ENCODE data around the gene BAZ2A. TPM values are rescaled to one million over a fixed set of nuclear protein-coding genes. Genes with fewer than 3 reads are reported as not detected.
"Not testable (repeated sequence)": the region's sequence is repeated elsewhere in the genome, so short reads cannot be mapped to it uniquely, and the experiment has no call there.

Gene BAZ2A
- total and polyA plus RNA-seq, 2 donors (not counting 3 experiments of a cell fraction or from before 2014, with no cell fraction given) = 56.0 to 91.4 TPM

GRCh38 chr12:56657416-56658379 is 27.6 kb upstream of the BAZ2A start:
- Histone ChIP-seq H3K79me2 (ENCODE audit: control insufficient read depth, insufficient read depth, low read length) (no peaks in the 10 kb centered on the region), H3K9me3 (replicated peaks; ENCODE audit: control insufficient read depth, insufficient read depth, low read length) (no peaks in the 10 kb centered on the region), H3K9ac (replicated peaks; ENCODE audit: extremely low read depth, insufficient read depth, low read length) (no peak overlapping the region), H3K4me3 (replicated peaks in 1 of 3; ENCODE audit: insufficient read depth in 1 of 3, low read depth in 1 of 3, low read length in 3 of 3) (no peak overlapping the region), H3K9me1 (replicated peaks; ENCODE audit: control insufficient read depth, extremely low read depth, insufficient read depth, low read length) (no peaks in the 10 kb centered on the region), H4K20me1 (replicated peaks; ENCODE audit: control insufficient read depth, extremely low read depth, insufficient read depth, low read length) (no peaks in the 10 kb centered on the region), H3K4me2 (ENCODE audit: insufficient read depth, low read length) (no peak overlapping the region), H3K36me3 (ENCODE audit: control insufficient read depth in 2 of 2, extremely low read depth in 1 of 2, insufficient read depth in 2 of 2, low read length in 2 of 2) (peaks cover 0 to 2% of the 10 kb centered on the region in 2 experiments), H3K27ac (ENCODE audit: insufficient read depth, low read depth, low read length) (no peak overlapping the region), H3K4me1 (ENCODE audit: control insufficient read depth, extremely low read depth, insufficient read depth, low read length) (no peaks in the 10 kb centered on the region), H2AFZ (ENCODE audit: low read depth, low read length) (no peak overlapping the region), H3K27me3 (ENCODE audit: control insufficient read depth in 2 of 2, insufficient read depth in 2 of 2, low read length in 2 of 2) (no peaks in the 10 kb centered on the region)
- dilution Hi-C loops (cut with MboI; ENCODE audit: extremely low pct_ligation_motif_present, low sequenced_read_pairs) (no loop called here), intact Hi-C loops (cut with micrococcal nuclease) (no loop called here)
- TF ChIP-seq POLR2A (IDR thresholded peaks at IDR 0.05; ENCODE audit: low read depth, low read length) = no peak
- no peak for TF ChIP-seq MYC (IDR thresholded peaks at IDR 0.05; ENCODE audit: low read depth, low read length)
- no peak for TF ChIP-seq CTCF (IDR thresholded peaks at IDR 0.05; ENCODE audit: extremely low read depth in 1 of 2, insufficient read depth in 1 of 2, low read depth in 1 of 2, low read length in 2 of 2)
- no peak for TF ChIP-seq FOS (IDR thresholded peaks at IDR 0.05; ENCODE audit: borderline replicate concordance, insufficient read depth, low read length)
- TF ChIP-seq MAX (IDR thresholded peaks at IDR 0.05; ENCODE audit: insufficient read depth, insufficient read length) = no peak
- no peak for TF ChIP-seq JUN (IDR thresholded peaks at IDR 0.05; ENCODE audit: borderline replicate concordance, insufficient read depth, insufficient read length, low read depth)
- TF ChIP-seq GATA2 (IDR thresholded peaks at IDR 0.05; ENCODE audit: insufficient read depth, insufficient read length, low read depth, low read length) = no peak
- TF ChIP-seq EZH2 (IDR thresholded peaks at IDR 0.05; ENCODE audit: borderline replicate concordance, low read depth, low read length, severe bottlenecking) = no peak
- TF ChIP-seq POLR2AphosphoS5 (IDR thresholded peaks at IDR 0.05; ENCODE audit: insufficient read depth, low read depth, low read length) = no peak
- no TSS peak for BruUV-seq (replicated peaks)
- POLR2A ChIA-PET = no interaction called here
- CTCF ChIA-PET = interaction anchor here (1.0 kb wide), 1 partner anchor 8 kb away, joined by 3 read pairs; no protein-coding TSS in a partner anchor
- no peak for FAIRE-seq
- DNase-seq (ENCODE audit: low read depth, low spot score) = no peak

- H3K36me3 ChIP-seq (ENCODE audit: control insufficient read depth in 2 of 2, extremely low read depth in 1 of 2, insufficient read depth in 2 of 2, low read length in 2 of 2); H3K9ac ChIP-seq (replicated peaks; ENCODE audit: extremely low read depth, insufficient read depth, low read length); POLR2A ChIA-PET; FAIRE-seq; H3K27me3 ChIP-seq (ENCODE audit: control insufficient read depth in 2 of 2, insufficient read depth in 2 of 2, low read length in 2 of 2); H3K79me2 ChIP-seq (ENCODE audit: control insufficient read depth, insufficient read depth, low read length); H2AFZ ChIP-seq (ENCODE audit: low read depth, low read length); H3K4me1 ChIP-seq (ENCODE audit: control insufficient read depth, extremely low read depth, insufficient read depth, low read length); H3K27ac ChIP-seq (ENCODE audit: insufficient read depth, low read depth, low read length); H3K4me2 ChIP-seq (ENCODE audit: insufficient read depth, low read length); H3K9me3 ChIP-seq (replicated peaks; ENCODE audit: control insufficient read depth, insufficient read depth, low read length); H4K20me1 ChIP-seq (replicated peaks; ENCODE audit: control insufficient read depth, extremely low read depth, insufficient read depth, low read length); DNase-seq (ENCODE audit: low read depth, low spot score); CTCF ChIA-PET; BruUV-seq (replicated peaks); intact Hi-C loops (cut with micrococcal nuclease); H3K9me1 ChIP-seq (replicated peaks; ENCODE audit: control insufficient read depth, extremely low read depth, insufficient read depth, low read length); H3K4me3 ChIP-seq (replicated peaks in 1 of 3; ENCODE audit: insufficient read depth in 1 of 3, low read depth in 1 of 3, low read length in 3 of 3); dilution Hi-C loops (cut with MboI; ENCODE audit: extremely low pct_ligation_motif_present, low sequenced_read_pairs): not testable (repeated sequence)
These were observed 23.7 kb upstream of the BAZ2A start for GRCh38 chr12:56653781-56654180.
